ENCODE results near the gene RANBP3.
"Not testable (repeated sequence)": the region's sequence is repeated elsewhere in the genome, so short reads cannot be mapped to it uniquely, and the experiment has no call there.

The RANBP3 gene

DNA sequence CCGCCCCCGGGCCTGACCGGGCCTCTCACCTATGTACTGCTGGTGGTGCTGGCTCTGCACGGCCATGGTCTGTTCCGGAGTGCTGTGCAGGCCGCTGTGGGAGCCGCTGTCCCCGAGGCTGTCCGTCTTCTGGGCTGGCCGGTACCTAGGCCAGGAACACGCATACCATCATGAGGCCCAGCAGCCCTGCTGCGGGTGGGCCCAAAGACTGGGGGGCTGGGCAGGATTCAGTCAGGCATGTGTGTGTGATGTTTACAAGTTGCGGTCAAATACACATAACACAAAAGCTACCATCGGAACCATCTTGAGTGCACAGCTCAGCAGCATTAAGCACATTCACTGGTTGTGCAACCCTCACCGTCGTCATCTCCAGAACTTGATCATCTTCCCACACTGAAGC lies 32.2 kb upstream of the RANBP3 start:
- DNase-seq: no peak
- no peak overlapping the region for H2AFZ ChIP-seq (ENCODE audit: low read length)
- H4K20me1 ChIP-seq (ENCODE audit: insufficient read depth, low read length): no peaks in the 10 kb centered on the region
- H3F3A ChIP-seq (ENCODE audit: insufficient read depth, low read length): no peaks in the 10 kb centered on the region
- H3K9me2 ChIP-seq (replicated peaks; ENCODE audit: insufficient read depth, low read length): no peaks in the 10 kb centered on the region
- no peak overlapping the region for H3K4me3 ChIP-seq (ENCODE audit: low read length)
- H3K9ac ChIP-seq (ENCODE audit: low read length): no peak overlapping the region
- H3K9me3 ChIP-seq (replicated peaks; ENCODE audit: insufficient read depth, low read length): no peaks in the 10 kb centered on the region
- H3K79me2 ChIP-seq (ENCODE audit: low read length): no peaks in the 10 kb centered on the region
- H3K27ac ChIP-seq (ENCODE audit: low read length): no peak overlapping the region
- no peaks in the 10 kb centered on the region for H3K36me3 ChIP-seq (replicated peaks; ENCODE audit: insufficient read depth, low read length)
- H3K4me2 ChIP-seq (ENCODE audit: low read depth, low read length): no peak overlapping the region
- TF ChIP-seq EZH2 (optimal IDR thresholded peaks at IDR 0.05; ENCODE audit: low read depth, low read length) (no peak), EZH2phosphoT487 (IDR thresholded peaks at IDR 0.05; ENCODE audit: low read length) (no peak)
- TF ChIP-seq, protein P1, sequence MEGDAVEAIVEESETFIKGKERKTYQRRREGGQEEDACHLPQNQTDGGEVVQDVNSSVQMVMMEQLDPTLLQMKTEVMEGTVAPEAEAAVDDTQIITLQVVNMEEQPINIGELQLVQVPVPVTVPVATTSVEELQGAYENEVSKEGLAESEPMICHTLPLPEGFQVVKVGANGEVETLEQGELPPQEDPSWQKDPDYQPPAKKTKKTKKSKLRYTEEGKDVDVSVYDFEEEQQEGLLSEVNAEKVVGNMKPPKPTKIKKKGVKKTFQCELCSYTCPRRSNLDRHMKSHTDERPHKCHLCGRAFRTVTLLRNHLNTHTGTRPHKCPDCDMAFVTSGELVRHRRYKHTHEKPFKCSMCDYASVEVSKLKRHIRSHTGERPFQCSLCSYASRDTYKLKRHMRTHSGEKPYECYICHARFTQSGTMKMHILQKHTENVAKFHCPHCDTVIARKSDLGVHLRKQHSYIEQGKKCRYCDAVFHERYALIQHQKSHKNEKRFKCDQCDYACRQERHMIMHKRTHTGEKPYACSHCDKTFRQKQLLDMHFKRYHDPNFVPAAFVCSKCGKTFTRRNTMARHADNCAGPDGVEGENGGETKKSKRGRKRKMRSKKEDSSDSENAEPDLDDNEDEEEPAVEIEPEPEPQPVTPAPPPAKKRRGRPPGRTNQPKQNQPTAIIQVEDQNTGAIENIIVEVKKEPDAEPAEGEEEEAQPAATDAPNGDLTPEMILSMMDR (IDR thresholded peaks at IDR 0.05; ENCODE audit: low read length): no peak
- H3K4me1 ChIP-seq (ENCODE audit: low read length): no peaks in the 10 kb centered on the region
- H3K27me3 ChIP-seq (replicated peaks; ENCODE audit: insufficient read depth, low read length): peaks cover 95% of the 10 kb centered on the region

DNA sequence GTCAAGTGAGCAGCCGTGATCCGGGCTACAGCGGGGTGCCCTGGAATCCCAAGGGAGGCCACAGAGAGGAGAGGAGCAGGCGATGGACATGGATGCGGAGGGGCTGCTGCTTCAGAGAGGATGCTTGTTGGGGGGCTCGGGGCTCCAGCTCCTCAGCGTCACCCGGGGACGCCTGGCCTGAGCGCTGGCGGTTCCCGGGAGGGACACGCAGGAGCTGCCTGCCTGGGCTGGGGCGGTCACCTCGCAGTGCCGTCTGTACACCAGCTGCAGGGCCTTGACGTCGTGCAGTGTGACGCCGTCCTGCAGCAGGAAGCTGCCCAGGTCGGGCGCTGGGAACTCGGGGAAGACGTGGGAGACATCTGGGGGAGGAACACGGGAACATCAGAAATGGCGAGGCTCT lies 29.9 kb upstream of the RANBP3 start:
- H3K4me1 ChIP-seq (ENCODE audit: low read length): no peaks in the 10 kb centered on the region
- H4K20me1 ChIP-seq (ENCODE audit: insufficient read depth, low read length): no peaks in the 10 kb centered on the region
- H3K4me2 ChIP-seq (ENCODE audit: low read depth, low read length): no peak overlapping the region
- no peak overlapping the region for H3K4me3 ChIP-seq (ENCODE audit: low read length)
- H3K36me3 ChIP-seq (replicated peaks; ENCODE audit: insufficient read depth, low read length): no peaks in the 10 kb centered on the region
- H3K9me2 ChIP-seq (replicated peaks; ENCODE audit: insufficient read depth, low read length): no peaks in the 10 kb centered on the region
- peaks cover 94% of the 10 kb centered on the region for H3K27me3 ChIP-seq (replicated peaks; ENCODE audit: insufficient read depth, low read length)
- no peak overlapping the region for H3K27ac ChIP-seq (ENCODE audit: low read length)
- no peak for DNase-seq
- H3F3A ChIP-seq (ENCODE audit: insufficient read depth, low read length): no peaks in the 10 kb centered on the region
- H3K9ac ChIP-seq (ENCODE audit: low read length): no peak overlapping the region
- no peak overlapping the region for H2AFZ ChIP-seq (ENCODE audit: low read length)
- no peaks in the 10 kb centered on the region for H3K9me3 ChIP-seq (replicated peaks; ENCODE audit: insufficient read depth, low read length)
- TF ChIP-seq, protein P1 (IDR thresholded peaks at IDR 0.05; ENCODE audit: low read length): no peak
- TF ChIP-seq EZH2 (optimal IDR thresholded peaks at IDR 0.05; ENCODE audit: low read depth, low read length) (no peak), EZH2phosphoT487 (IDR thresholded peaks at IDR 0.05; ENCODE audit: low read length) (no peak)
- H3K79me2 ChIP-seq (ENCODE audit: low read length): no peaks in the 10 kb centered on the region

DNA sequence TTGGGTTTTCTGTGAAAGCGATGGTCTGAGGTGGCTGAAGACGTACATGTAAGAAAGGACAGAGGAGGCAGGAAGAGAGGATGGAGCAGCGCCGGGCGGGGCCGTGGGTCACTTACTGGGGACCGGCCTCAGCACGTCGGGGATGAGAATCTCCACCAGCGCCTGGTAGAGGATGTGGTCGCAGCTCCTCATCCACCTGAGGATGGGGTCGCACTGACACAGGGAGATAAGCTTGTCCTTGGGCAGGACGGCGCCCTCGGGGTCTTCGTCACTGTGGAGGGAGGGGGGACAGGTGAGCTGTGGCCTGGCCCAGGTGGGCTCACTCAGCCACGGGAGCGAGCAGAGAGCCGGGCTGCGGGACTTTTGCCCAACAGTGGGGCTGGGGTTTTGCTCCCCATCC lies 29.0 kb upstream of the RANBP3 start:
- Histone ChIP-seq H3K79me2 (ENCODE audit: low read length) (no peaks in the 10 kb centered on the region), H2AFZ (ENCODE audit: low read length) (no peak overlapping the region), H3K9me3 (replicated peaks; ENCODE audit: insufficient read depth, low read length) (no peaks in the 10 kb centered on the region), H3K9me2 (replicated peaks; ENCODE audit: insufficient read depth, low read length) (no peaks in the 10 kb centered on the region), H3K9ac (ENCODE audit: low read length) (no peak overlapping the region), H3K27ac (ENCODE audit: low read length) (no peak overlapping the region), H3K4me3 (ENCODE audit: low read length) (no peak overlapping the region), H3K36me3 (replicated peaks; ENCODE audit: insufficient read depth, low read length) (no peaks in the 10 kb centered on the region), H4K20me1 (ENCODE audit: insufficient read depth, low read length) (no peaks in the 10 kb centered on the region), H3K4me1 (ENCODE audit: low read length) (no peaks in the 10 kb centered on the region), H3K4me2 (ENCODE audit: low read depth, low read length) (no peak overlapping the region), H3K27me3 (replicated peaks; ENCODE audit: insufficient read depth, low read length) (peaks cover 93% of the 10 kb centered on the region), H3F3A (ENCODE audit: insufficient read depth, low read length) (no peaks in the 10 kb centered on the region)
- TF ChIP-seq EZH2phosphoT487 (IDR thresholded peaks at IDR 0.05; ENCODE audit: low read length): no peak
- TF ChIP-seq, protein P1 (IDR thresholded peaks at IDR 0.05; ENCODE audit: low read length): no peak
- no peak for TF ChIP-seq EZH2 (optimal IDR thresholded peaks at IDR 0.05; ENCODE audit: low read depth, low read length)
- DNase-seq: no peak

DNA sequence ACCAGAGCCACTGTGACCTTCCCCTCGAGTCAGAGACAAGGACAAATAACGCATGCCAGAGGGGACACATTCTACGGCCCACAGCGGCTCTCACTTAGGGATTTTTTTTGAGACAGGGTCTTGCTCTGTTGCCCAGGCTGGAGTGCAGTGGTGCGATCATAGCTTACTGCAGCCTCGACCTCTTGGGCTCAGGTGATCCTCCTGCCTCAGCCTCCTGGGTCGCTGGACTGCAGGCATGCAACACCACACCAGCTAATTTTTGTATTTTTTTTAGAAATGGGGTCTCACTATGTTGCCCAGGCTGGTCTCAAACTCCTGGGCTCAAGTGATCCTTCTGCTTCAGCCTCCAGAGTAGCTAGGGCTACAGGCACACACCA lies 28.1 kb upstream of the RANBP3 start:
- not testable (repeated sequence) for H3K9ac ChIP-seq (ENCODE audit: low read length); DNase-seq; H3F3A ChIP-seq (ENCODE audit: insufficient read depth, low read length); H3K27ac ChIP-seq (ENCODE audit: low read length); H3K4me2 ChIP-seq (ENCODE audit: low read depth, low read length); H3K79me2 ChIP-seq (ENCODE audit: low read length); H3K4me1 ChIP-seq (ENCODE audit: low read length); H4K20me1 ChIP-seq (ENCODE audit: insufficient read depth, low read length); H2AFZ ChIP-seq (ENCODE audit: low read length); H3K36me3 ChIP-seq (replicated peaks; ENCODE audit: insufficient read depth, low read length); H3K4me3 ChIP-seq (ENCODE audit: low read length); H3K9me3 ChIP-seq (replicated peaks; ENCODE audit: insufficient read depth, low read length); H3K9me2 ChIP-seq (replicated peaks; ENCODE audit: insufficient read depth, low read length)
- peaks cover 93% of the 10 kb centered on the region for H3K27me3 ChIP-seq (replicated peaks; ENCODE audit: insufficient read depth, low read length)

All from MM.1S (cell line).